MM.1S (cell line): Measurements from ENCODE around the gene IQGAP1.

Experiments used
- DNase-seq: peaks from one replicate; pipeline ENCODE4 v3.0.0-alpha.2; 2015
- H2AFZ ChIP-seq: fragments of 300-600 bp; sonication (generic); 2 replicates; pipeline ENCODE4 v1.6.0; 2016; ENCODE audit warnings: antibody characterized with exemption, low read length
- H3F3A ChIP-seq: fragments of 300-600 bp; sonication (generic); 2 replicates; pipeline ENCODE4 v1.6.1; 2016; ENCODE audit warnings: mild to moderate bottlenecking, antibody characterized with exemption, low read length, moderate library complexity, mixed read lengths; ENCODE audit not compliant: insufficient read depth
- H3K27ac ChIP-seq: fragments of 300-600 bp; sonication (generic); 2 replicates; pipeline ENCODE4 v1.5.1; 2016; ENCODE audit warnings: mild to moderate bottlenecking, low read length
- H3K27me3 ChIP-seq: fragments of 300-600 bp; sonication (generic); replicated peaks from 2 replicates; pipeline ENCODE4 v1.6.0; 2016; ENCODE audit warnings: low read length; ENCODE audit not compliant: insufficient read depth
- H3K36me3 ChIP-seq: fragments of 300-600 bp; sonication (generic); replicated peaks from 2 replicates; pipeline ENCODE4 v1.6.1; 2016; ENCODE audit warnings: mild to moderate bottlenecking, low read length, mixed read lengths; ENCODE audit not compliant: insufficient read depth
- H3K4me1 ChIP-seq: fragments of 300-600 bp; sonication (generic); 2 replicates; pipeline ENCODE4 v1.6.1; 2016; ENCODE audit warnings: low read length, mixed read lengths
- H3K4me2 ChIP-seq: fragments of 300-600 bp; sonication (generic); 2 replicates; pipeline ENCODE4 v1.6.0; 2016; ENCODE audit warnings: low read depth, low read length
- H3K4me3 ChIP-seq: fragments of 300-600 bp; sonication (generic); 2 replicates; pipeline ENCODE4 v1.5.1; 2016; ENCODE audit warnings: low read length, mixed read lengths
- H3K79me2 ChIP-seq: fragments of 300-600 bp; sonication (generic); 2 replicates; pipeline ENCODE4 v1.6.1; 2016; ENCODE audit warnings: mixed run types, low read length, mixed read lengths
- H3K9ac ChIP-seq: fragments of 300-600 bp; sonication (generic); 2 replicates; pipeline ENCODE4 v1.6.1; 2016; ENCODE audit warnings: low read length, mixed read lengths
- H3K9me2 ChIP-seq: fragments of 300-600 bp; sonication (generic); replicated peaks from 2 replicates; pipeline ENCODE4 v1.6.1; 2016; ENCODE audit warnings: mild to moderate bottlenecking, low read length, mixed read lengths; ENCODE audit not compliant: insufficient read depth
- H3K9me3 ChIP-seq: fragments of 300-600 bp; sonication (generic); replicated peaks from 2 replicates; pipeline ENCODE4 v1.6.1; 2016; ENCODE audit warnings: mild to moderate bottlenecking, low read length, mixed read lengths; ENCODE audit not compliant: insufficient read depth
- H4K20me1 ChIP-seq: fragments of 300-600 bp; sonication (generic); 2 replicates; pipeline ENCODE4 v1.6.1; 2016; ENCODE audit warnings: mild to moderate bottlenecking, low read length, moderate library complexity, mixed read lengths; ENCODE audit not compliant: insufficient read depth
- EZH2 ChIP-seq: fragments of 300-600 bp; sonication (generic); optimal IDR thresholded peaks from 2 replicates; pipeline ENCODE3; 2017; ENCODE audit warnings: low read depth, mild to moderate bottlenecking, antibody characterized with exemption, low read length, mixed read lengths
- EZH2phosphoT487 ChIP-seq: fragments of 300-600 bp; sonication (generic); IDR thresholded peaks from 2 replicates; pipeline ENCODE4 v1.6.1; 2018; ENCODE audit warnings: antibody characterized with exemption, low read length
- TF ChIP-seq, protein P1 (sequence below): fragments of 300-600 bp; sonication (generic); IDR thresholded peaks from 2 replicates; pipeline ENCODE4 v1.5.1; 2016; ENCODE audit warnings: antibody characterized with exemption, low read length, mixed read lengths

The IQGAP1 gene

DNA sequence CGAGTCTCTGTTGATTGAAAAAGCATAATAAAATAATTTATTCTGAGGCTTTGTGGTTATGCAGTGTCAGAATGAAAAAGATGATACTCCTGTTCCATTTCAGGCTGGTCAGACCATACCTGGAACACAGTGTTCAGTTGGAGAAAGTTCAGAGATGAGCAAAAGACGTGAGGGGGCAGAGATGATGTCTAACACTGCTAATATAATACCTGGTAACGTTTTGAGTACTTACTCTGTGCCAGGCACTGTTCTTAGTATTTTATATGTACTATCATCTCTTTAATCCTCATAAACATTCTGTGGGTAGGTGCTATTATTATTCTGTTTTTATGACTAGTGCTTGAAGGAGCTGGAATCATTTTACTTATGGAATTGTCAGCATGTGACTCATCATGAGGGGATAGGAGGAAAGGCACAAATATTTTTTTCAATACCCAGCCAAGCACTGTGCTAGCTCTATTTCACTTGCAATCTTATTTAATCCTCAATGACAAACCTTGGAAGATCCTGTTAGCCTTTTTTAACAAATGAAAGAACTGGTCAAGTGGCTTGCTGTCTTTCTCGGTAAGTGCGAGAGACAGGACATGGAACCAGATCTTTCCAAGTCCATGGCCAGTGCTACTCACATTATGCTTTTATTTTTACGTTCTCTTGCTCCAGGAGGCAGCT, 31.8 kb downstream of the IQGAP1 start:
- H3K79me2 ChIP-seq, result peaks cover 86% of the 10 kb centered on the region
- H3F3A ChIP-seq, result no peaks in the 10 kb centered on the region
- no peaks in the 10 kb centered on the region for H3K27me3 ChIP-seq
- H3K9me2 ChIP-seq, result no peaks in the 10 kb centered on the region
- TF ChIP-seq EZH2phosphoT487 (no peak), EZH2 (no peak)
- TF ChIP-seq, protein P1, sequence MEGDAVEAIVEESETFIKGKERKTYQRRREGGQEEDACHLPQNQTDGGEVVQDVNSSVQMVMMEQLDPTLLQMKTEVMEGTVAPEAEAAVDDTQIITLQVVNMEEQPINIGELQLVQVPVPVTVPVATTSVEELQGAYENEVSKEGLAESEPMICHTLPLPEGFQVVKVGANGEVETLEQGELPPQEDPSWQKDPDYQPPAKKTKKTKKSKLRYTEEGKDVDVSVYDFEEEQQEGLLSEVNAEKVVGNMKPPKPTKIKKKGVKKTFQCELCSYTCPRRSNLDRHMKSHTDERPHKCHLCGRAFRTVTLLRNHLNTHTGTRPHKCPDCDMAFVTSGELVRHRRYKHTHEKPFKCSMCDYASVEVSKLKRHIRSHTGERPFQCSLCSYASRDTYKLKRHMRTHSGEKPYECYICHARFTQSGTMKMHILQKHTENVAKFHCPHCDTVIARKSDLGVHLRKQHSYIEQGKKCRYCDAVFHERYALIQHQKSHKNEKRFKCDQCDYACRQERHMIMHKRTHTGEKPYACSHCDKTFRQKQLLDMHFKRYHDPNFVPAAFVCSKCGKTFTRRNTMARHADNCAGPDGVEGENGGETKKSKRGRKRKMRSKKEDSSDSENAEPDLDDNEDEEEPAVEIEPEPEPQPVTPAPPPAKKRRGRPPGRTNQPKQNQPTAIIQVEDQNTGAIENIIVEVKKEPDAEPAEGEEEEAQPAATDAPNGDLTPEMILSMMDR, result no peak
- H3K9ac ChIP-seq, result no peak overlapping the region
- H3K27ac ChIP-seq, result no peak overlapping the region
- no peaks in the 10 kb centered on the region for H3K36me3 ChIP-seq
- no peaks in the 10 kb centered on the region for H3K4me1 ChIP-seq
- DNase-seq, result no peak
- H4K20me1 ChIP-seq, result no peaks in the 10 kb centered on the region
- no peak overlapping the region for H3K4me2 ChIP-seq
- no peaks in the 10 kb centered on the region for H3K9me3 ChIP-seq
- H2AFZ ChIP-seq, result no peak overlapping the region
- H3K4me3 ChIP-seq, result no peak overlapping the region

DNA sequence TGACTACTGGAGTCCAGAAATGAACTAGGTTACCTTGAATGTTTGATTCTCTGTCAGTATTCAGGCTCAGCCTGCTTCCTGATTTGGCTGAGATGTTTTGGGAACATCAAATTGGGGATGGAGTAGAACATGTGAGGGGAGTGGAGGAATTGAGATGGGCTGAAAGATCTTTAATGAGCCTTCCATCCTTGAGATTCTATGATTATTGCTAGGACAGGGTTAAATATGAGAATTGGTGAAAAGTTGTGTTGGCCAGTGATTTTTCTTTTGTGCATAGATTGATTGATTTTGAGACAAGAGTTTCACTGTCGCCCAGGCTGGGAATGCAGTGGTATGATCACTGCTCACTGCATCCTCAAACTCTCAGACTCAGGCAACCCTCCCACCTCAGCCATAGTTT, 32.4 kb downstream of the IQGAP1 start:
- Histone ChIP-seq H3K4me1 (no peaks in the 10 kb centered on the region), H3K9ac (no peak overlapping the region), H3K36me3 (no peaks in the 10 kb centered on the region), H3K4me3 (no peak overlapping the region), H3K79me2 (peaks cover 84% of the 10 kb centered on the region), H3K27me3 (no peaks in the 10 kb centered on the region), H3K4me2 (no peak overlapping the region), H3K27ac (no peak overlapping the region), H3K9me3 (no peaks in the 10 kb centered on the region), H3K9me2 (no peaks in the 10 kb centered on the region), H2AFZ (no peak overlapping the region), H4K20me1 (no peaks in the 10 kb centered on the region), H3F3A (no peaks in the 10 kb centered on the region)
- TF ChIP-seq EZH2phosphoT487 (no peak), EZH2 (no peak)
- TF ChIP-seq, protein P1, result no peak
- DNase-seq, result no peak

DNA sequence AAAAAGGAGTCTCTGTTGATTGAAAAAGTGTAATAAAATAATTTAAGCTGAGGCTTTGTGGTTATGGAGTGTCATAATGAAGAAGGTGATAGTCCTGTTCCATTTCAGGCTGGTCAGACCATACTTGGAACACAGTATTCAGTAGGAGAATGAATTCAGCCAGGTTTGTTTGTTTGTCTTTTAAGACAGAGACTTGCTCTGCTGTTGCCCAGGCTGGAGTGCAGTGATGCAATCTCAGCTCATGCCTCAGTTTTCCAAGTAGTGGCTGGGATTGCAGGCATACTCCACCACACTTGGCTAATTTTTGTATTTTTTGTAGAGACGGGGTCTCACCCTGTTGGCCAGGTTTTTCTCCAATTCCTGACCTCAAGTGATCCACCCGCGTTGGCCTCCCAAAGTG, 33.5 kb downstream of the IQGAP1 start:
- no peaks in the 10 kb centered on the region for H3K9me3 ChIP-seq
- no peak overlapping the region for H3K4me2 ChIP-seq
- no peaks in the 10 kb centered on the region for H3K9me2 ChIP-seq
- H3K9ac ChIP-seq, result no peak overlapping the region
- no peaks in the 10 kb centered on the region for H4K20me1 ChIP-seq
- H3K79me2 ChIP-seq, result peaks cover 85% of the 10 kb centered on the region
- no peaks in the 10 kb centered on the region for H3K4me1 ChIP-seq
- DNase-seq, result no peak
- H3K4me3 ChIP-seq, result no peak overlapping the region
- H3K36me3 ChIP-seq, result no peaks in the 10 kb centered on the region
- no peaks in the 10 kb centered on the region for H3F3A ChIP-seq
- H2AFZ ChIP-seq, result no peak overlapping the region
- no peaks in the 10 kb centered on the region for H3K27me3 ChIP-seq
- TF ChIP-seq, protein P1, result no peak
- TF ChIP-seq EZH2phosphoT487 (no peak), EZH2 (no peak)
- no peak overlapping the region for H3K27ac ChIP-seq
